GM23248 (cell line): ENCODE data around the gene PADI3. TPM values are rescaled to one million over a fixed set of nuclear protein-coding genes. Genes with fewer than 3 reads are reported as not detected.
A peak's percentile ranks its signal among the peaks of the same experiment; 100 is the strongest.
"Not testable (repeated sequence)": the region's sequence is repeated elsewhere in the genome, so short reads cannot be mapped to it uniquely, and the experiment has no call there.

Experiments
- DNase-seq: peaks from one replicate; pipeline ENCODE4 v3.0.0-alpha.2; 2015
- H2AFZ ChIP-seq: fragments of 200-600 bp; sonication (generic); 2 replicates; pipeline ENCODE4 v1.6.1; 2016; ENCODE audit warnings: antibody characterized with exemption
- H3F3A ChIP-seq: fragments of 200-600 bp; sonication (generic); 2 replicates; pipeline ENCODE4 v1.6.1; 2016; ENCODE audit warnings: mild to moderate bottlenecking, antibody characterized with exemption, mixed run types; ENCODE audit not compliant: insufficient read depth
- H3K27ac ChIP-seq: fragments of 200-600 bp; sonication (generic); 2 replicates; pipeline ENCODE4 v1.5.1; 2016; ENCODE audit warnings: mild to moderate bottlenecking
- H3K27me3 ChIP-seq: fragments of 200-600 bp; sonication (generic); replicated peaks from 2 replicates; pipeline ENCODE4 v1.6.1; 2016; ENCODE audit warnings: mild to moderate bottlenecking; ENCODE audit not compliant: insufficient read depth
- H3K36me3 ChIP-seq: fragments of 200-600 bp; sonication (generic); 2 replicates; pipeline ENCODE4 v1.6.1; 2016; ENCODE audit warnings: low read depth, mild to moderate bottlenecking
- H3K4me1 ChIP-seq: fragments of 200-600 bp; sonication (generic); 2 replicates; pipeline ENCODE4 v1.6.1; 2016; ENCODE audit warnings: mild to moderate bottlenecking; ENCODE audit not compliant: insufficient read depth
- H3K4me2 ChIP-seq: fragments of 200-600 bp; sonication (generic); one replicate; pipeline ENCODE4 v1.6.1; 2016; ENCODE audit warnings: mild to moderate bottlenecking; ENCODE audit not compliant: unreplicated experiment
- H3K4me3 ChIP-seq: fragments of 200-600 bp; sonication (generic); 2 replicates; pipeline ENCODE4 v1.5.1; 2016; ENCODE audit warnings: mild to moderate bottlenecking
- H3K79me2 ChIP-seq: fragments of 200-600 bp; sonication (generic); 2 replicates; pipeline ENCODE4 v1.6.1; 2016; ENCODE audit warnings: mild to moderate bottlenecking; ENCODE audit not compliant: insufficient read depth
- H3K9ac ChIP-seq: fragments of 200-600 bp; sonication (generic); 2 replicates; pipeline ENCODE4 v1.6.1; 2016; ENCODE audit warnings: mild to moderate bottlenecking
- H3K9me2 ChIP-seq: fragments of 200-600 bp; sonication (generic); 2 replicates; pipeline ENCODE4 v1.6.1; 2016; ENCODE audit warnings: mixed run types, mild to moderate bottlenecking, moderate library complexity; ENCODE audit not compliant: insufficient read depth
- H3K9me3 ChIP-seq: fragments of 200-600 bp; sonication (generic); one replicate; pipeline ENCODE4 v1.6.1; 2017; ENCODE audit warnings: low read depth
- H4K20me1 ChIP-seq: fragments of 200-600 bp; sonication (generic); 2 replicates; pipeline ENCODE4 v1.6.0; 2016; ENCODE audit not compliant: insufficient read depth
- EZH2 ChIP-seq: fragments of 200-600 bp; sonication (generic); IDR thresholded peaks from 2 replicates; pipeline ENCODE4 v1.6.1; 2018; ENCODE audit warnings: antibody characterized with exemption, mild to moderate bottlenecking; ENCODE audit not compliant: insufficient read depth, poor library complexity, severe bottlenecking
- EZH2phosphoT487 ChIP-seq: fragments of 200-600 bp; sonication (generic); IDR thresholded peaks from 2 replicates; pipeline ENCODE4 v1.6.1; 2018; ENCODE audit warnings: antibody characterized with exemption, moderate library complexity, mild to moderate bottlenecking, low read depth; ENCODE audit not compliant: insufficient read depth
- WGBS, 2 experiments: methylation state at CpG; one replicate each; pipeline ENCODE4 v1.1.6; 2015 to 2017; ENCODE audit warnings: low lambda C conversion rate in 2 of 2, low coverage in 1 of 2; ENCODE audit errors: missing lambda C conversion rate in 2 of 2; 5-methylcytosine and 5-hydroxymethylcytosine counted together
- in situ Hi-C: fragments of 300-500 bp; cut with MboI; formaldehyde crosslinking; loops from 2 replicates; pipeline ENCODE4 v1.15.0; 2020
- polyA plus RNA-seq: library from polyadenylated mRNA; unstranded; fragments of >200 nt; fragmentation: Nextera tagmentation; extraction: Ambion mirVana; gene quantifications from 2 replicates; pipeline ENCODE4 v1.2.1, GENCODE V29; 2016
- total RNA-seq: library from RNA; depleted of rRNA; stranded (reverse); fragments of >200 nt; shearing (Covaris generic); gene quantifications from 2 replicates; pipeline ENCODE4 v1.2.3, GENCODE V29; 2014

The PADI3 gene
- total and polyA plus RNA-seq, 2 experiments from 2014 or later = not detected

DNA sequence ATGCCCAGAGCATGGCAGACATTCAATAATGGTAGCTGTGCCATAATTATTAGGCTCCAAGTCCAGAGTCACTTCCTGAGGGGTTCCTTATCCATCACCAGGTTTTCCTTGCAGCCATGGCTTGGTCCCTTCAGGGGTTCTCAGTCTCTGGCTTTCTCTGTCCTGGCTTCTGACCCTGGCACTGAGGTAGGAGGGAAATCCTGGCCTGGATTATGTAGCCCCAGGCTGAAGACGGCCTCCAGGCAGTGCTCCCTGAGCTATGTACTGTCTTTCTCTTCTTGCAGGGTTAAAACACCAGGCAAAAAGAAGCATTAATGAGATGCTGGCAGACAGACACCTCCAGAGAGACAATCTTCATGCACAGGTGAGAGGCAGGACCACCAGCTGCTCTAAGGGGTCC, 9.5 kb upstream of the PADI3 start:
- H3F3A ChIP-seq = peaks cover 3% of the 10 kb centered on the region; the same call in 1 of the 2 replicates
- H3K79me2 ChIP-seq = no peaks in the 10 kb centered on the region
- H3K9me3 ChIP-seq = no peaks in the 10 kb centered on the region
- no peaks in the 10 kb centered on the region for H4K20me1 ChIP-seq
- in situ Hi-C loops = loop anchor here (5.0 kb wide), 1 partner anchor 112 kb away; no protein-coding TSS in a partner anchor
- H3K36me3 ChIP-seq = no peaks in the 10 kb centered on the region
- H3K27me3 ChIP-seq = no peaks in the 10 kb centered on the region
- H3K9ac ChIP-seq = no peak overlapping the region
- TF ChIP-seq EZH2 (no peak), EZH2phosphoT487 (no peak)
- H2AFZ ChIP-seq = no peak overlapping the region
- 47 to 73% methylated on average over 1 of the region's 1 CpG for WGBS, 2 experiments
- H3K4me3 ChIP-seq = no peak overlapping the region
- peak; percentile 83 for DNase-seq
- H3K4me2 ChIP-seq = no peak overlapping the region
- no peaks in the 10 kb centered on the region for H3K9me2 ChIP-seq
- H3K4me1 ChIP-seq = peaks cover 3% of the 10 kb centered on the region; the same call in 1 of the 2 replicates
- H3K27ac ChIP-seq = no peak overlapping the region

DNA sequence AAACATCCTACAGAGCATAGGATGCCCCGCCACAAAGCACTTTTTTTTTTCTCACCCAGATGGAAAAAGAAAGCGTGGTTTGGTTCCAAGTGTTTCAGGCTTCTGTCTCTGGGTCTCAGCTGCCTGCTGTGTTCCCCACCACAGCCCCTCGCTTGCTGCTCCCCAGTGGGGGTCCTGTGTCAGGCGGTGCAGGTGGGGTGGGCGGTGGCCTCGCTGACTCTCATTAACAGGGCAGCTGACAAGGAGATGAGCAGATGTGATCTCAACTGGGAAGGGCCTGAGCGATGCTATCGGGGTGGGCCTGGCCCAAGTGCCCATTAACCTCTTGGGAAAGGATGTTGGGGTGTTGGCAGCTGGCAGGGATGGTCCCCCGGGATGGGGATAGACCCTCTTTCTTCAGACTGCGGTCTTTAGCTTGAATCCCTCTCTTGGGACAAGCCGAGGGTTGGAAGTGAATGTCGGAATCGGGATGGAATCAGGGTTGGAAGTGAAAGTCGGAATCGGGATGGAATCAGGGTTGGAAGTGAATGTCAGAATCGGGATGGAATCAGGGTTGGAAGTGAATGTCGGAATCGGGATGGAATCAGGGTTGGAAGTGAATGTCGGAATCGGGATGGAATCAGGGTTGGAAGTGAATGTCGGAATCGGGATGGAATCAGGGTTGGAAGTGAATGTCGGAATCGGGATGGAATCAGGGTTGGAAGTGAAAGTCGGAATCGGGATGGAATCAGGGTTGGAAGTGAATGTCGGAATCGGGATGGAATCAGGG, 7.7 kb upstream of the PADI3 start:
- 54 to 57% methylated on average over 14 to 28 of the region's 28 CpGs for WGBS, 2 experiments
- H3K9me2 ChIP-seq, H2AFZ ChIP-seq, H3K4me3 ChIP-seq, H4K20me1 ChIP-seq, H3K9ac ChIP-seq, H3K27me3 ChIP-seq, H3F3A ChIP-seq, DNase-seq, in situ Hi-C loops, H3K36me3 ChIP-seq, H3K79me2 ChIP-seq, H3K4me1 ChIP-seq, H3K9me3 ChIP-seq, H3K27ac ChIP-seq, H3K4me2 ChIP-seq: not testable (repeated sequence)

- H3K4me2 ChIP-seq, H3K27me3 ChIP-seq, H3K36me3 ChIP-seq, H3K9me3 ChIP-seq, H3K4me3 ChIP-seq, in situ Hi-C loops, H3K79me2 ChIP-seq, H3K9me2 ChIP-seq, H3F3A ChIP-seq, DNase-seq, H3K27ac ChIP-seq, H3K4me1 ChIP-seq, H4K20me1 ChIP-seq, H2AFZ ChIP-seq, H3K9ac ChIP-seq: not testable (repeated sequence)
- 84 to 100% methylated on average over 5 to 11 of the region's 11 CpGs for WGBS, 2 experiments
Observed at GRCh38 chr1:17241780-17242074, 7.2 kb upstream of the PADI3 start.

DNA sequence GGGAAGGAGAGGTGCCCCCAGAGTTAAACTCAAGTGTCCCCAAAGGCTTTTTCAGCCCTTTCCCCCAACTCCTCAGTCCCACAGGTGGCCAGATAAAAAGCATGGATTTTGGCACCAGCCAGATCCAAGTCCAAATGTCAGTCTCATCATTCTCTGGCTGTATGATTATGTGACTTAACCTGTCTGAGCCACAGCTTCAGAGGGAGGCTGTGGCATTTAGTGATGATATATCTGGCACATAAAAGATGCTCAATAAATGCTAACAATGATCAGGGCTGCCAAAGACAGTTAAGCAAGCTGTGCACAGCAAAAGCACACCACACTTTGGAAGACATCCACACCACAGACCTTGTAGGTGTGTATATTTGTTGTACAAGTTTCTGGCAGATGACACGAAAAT, 5.6 kb upstream of the PADI3 start:
- H3K9me2 ChIP-seq = no peaks in the 10 kb centered on the region
- in situ Hi-C loops = no loop called here
- H3K36me3 ChIP-seq = no peaks in the 10 kb centered on the region
- no peaks in the 10 kb centered on the region for H3K9me3 ChIP-seq
- H3K27ac ChIP-seq = no peak overlapping the region
- DNase-seq = no peak
- no peaks in the 10 kb centered on the region for H3K79me2 ChIP-seq
- no peaks in the 10 kb centered on the region for H4K20me1 ChIP-seq
- H3K4me1 ChIP-seq = no peaks in the 10 kb centered on the region
- no peak overlapping the region for H3K9ac ChIP-seq
- no peak overlapping the region for H2AFZ ChIP-seq
- no peaks in the 10 kb centered on the region for H3F3A ChIP-seq
- H3K4me3 ChIP-seq = no peak overlapping the region
- no peak overlapping the region for H3K4me2 ChIP-seq
- TF ChIP-seq EZH2phosphoT487 = no peak
- TF ChIP-seq EZH2 = no peak
- WGBS, 2 experiments = 71 to 83% methylated on average over 1 of the region's 1 CpG
- H3K27me3 ChIP-seq = no peaks in the 10 kb centered on the region
